Measurements from ENCODE around the gene C10orf71. TPM values are rescaled to one million over a fixed set of nuclear protein-coding genes. Genes with fewer than 3 reads are reported as not detected.

C10orf71 gene
- total RNA-seq, 1 experiment from 2014 or later, result not detected

DNA sequence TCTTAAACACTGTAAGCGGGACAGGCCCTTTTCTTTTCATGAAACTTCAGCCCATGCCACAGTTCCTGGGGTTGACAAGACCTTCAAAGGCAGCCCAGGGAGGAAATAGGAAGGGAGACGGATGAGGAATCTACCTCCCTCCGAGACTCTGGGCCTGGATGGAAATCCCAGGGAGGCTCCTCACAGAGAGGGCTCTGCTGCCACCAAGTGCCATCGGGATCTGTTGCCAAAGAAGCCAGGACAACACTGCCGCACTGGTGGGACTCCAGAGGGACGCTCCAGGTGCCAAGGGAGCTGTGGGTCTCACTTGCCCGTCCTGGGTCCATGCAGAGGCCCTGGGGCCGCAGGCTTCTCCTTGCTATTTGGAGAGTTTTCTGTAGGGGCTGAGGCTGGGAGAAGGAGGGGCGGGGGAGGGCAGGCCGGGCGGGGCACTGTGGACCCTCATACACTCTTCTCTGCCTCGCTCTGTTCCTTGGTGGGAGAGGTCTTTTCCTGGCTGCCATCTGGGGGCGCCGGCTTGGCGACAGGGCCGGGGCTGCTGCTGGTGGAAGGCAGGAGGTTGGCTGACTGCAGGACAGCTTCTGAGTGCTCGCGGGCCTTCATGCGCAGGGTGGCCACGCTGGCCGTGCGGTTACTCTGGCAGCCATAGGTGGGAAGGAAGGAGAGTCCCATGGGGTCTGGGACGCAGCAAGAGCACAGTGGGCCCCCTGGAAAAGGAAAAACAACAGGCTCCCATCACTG is 66.9 kb downstream of the C10orf71 start:
- intact Hi-C loops (cut with micrococcal nuclease; ENCODE audit: unreplicated experiment), result no loop called here
- CTCF ChIA-PET, result no interaction called here

DNA sequence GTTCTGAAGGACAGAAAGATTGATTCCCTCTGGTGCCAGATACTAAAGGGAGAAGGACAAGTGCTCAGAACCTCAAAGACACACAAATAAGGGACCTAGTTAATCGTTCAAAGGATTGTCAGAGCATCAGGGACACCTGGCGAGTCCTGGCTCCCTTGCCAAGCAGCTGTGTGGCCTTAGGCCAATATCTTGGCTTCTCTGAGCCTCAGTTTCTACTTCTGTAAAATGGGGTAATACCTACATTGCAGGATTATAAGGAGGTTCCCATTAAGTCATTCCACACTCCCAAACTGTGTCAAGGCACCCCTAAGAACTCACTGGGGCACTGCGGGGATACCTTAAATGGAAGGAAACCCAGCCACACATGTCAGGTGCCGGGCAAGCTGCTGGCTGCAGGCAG is 67.5 kb downstream of the C10orf71 start:
- H3K27me3 ChIP-seq (replicated peaks; ENCODE audit: insufficient read depth, low read depth, low read length, poor library complexity), result peaks cover 4% of the 10 kb centered on the region
- no peaks in the 10 kb centered on the region for H3K36me3 ChIP-seq (ENCODE audit: insufficient read depth, low read length, poor library complexity, severe bottlenecking)
- no peak overlapping the region for H3K4me3 ChIP-seq (ENCODE audit: low read depth, low read length, poor library complexity, severe bottlenecking)
- no peak overlapping the region for H3K27ac ChIP-seq (ENCODE audit: low read depth, low read length, poor library complexity, severe bottlenecking)
- ChIA-PET POLR2A (ENCODE audit: low non-redundant PET) (interaction anchor here (0.6 kb wide), 1 partner anchor 577 kb away, joined by 3 read pairs; no protein-coding TSS in a partner anchor), CTCF (no interaction called here)
- BruUV-seq (replicated peaks), result no TSS peak
- H3K9me3 ChIP-seq (ENCODE audit: low read depth, low read length, poor library complexity, severe bottlenecking), result no peaks in the 10 kb centered on the region
- no peak for DNase-seq (ENCODE audit: low spot score)
- TF ChIP-seq, protein P1, sequence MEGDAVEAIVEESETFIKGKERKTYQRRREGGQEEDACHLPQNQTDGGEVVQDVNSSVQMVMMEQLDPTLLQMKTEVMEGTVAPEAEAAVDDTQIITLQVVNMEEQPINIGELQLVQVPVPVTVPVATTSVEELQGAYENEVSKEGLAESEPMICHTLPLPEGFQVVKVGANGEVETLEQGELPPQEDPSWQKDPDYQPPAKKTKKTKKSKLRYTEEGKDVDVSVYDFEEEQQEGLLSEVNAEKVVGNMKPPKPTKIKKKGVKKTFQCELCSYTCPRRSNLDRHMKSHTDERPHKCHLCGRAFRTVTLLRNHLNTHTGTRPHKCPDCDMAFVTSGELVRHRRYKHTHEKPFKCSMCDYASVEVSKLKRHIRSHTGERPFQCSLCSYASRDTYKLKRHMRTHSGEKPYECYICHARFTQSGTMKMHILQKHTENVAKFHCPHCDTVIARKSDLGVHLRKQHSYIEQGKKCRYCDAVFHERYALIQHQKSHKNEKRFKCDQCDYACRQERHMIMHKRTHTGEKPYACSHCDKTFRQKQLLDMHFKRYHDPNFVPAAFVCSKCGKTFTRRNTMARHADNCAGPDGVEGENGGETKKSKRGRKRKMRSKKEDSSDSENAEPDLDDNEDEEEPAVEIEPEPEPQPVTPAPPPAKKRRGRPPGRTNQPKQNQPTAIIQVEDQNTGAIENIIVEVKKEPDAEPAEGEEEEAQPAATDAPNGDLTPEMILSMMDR (conservative IDR thresholded peaks at IDR 0.05; ENCODE audit: low read depth, low read length), result no peak
- no peak for TF ChIP-seq EZH2 (IDR thresholded peaks at IDR 0.05; ENCODE audit: borderline replicate concordance, low read depth, low read length, poor library complexity, severe bottlenecking)
- intact Hi-C loops (cut with micrococcal nuclease; ENCODE audit: unreplicated experiment), result no loop called here
- H3K4me1 ChIP-seq (ENCODE audit: insufficient read depth, low read length, poor library complexity, severe bottlenecking), result no peaks in the 10 kb centered on the region

More for the DNA sequence above, 66.9 kb downstream of the C10orf71 start:
- Histone ChIP-seq H3K27ac (ENCODE audit: low read depth, low read length, poor library complexity, severe bottlenecking) (no peak overlapping the region), H3K27me3 (replicated peaks; ENCODE audit: insufficient read depth, low read depth, low read length, poor library complexity) (peaks cover 4% of the 10 kb centered on the region), H3K4me3 (ENCODE audit: low read depth, low read length, poor library complexity, severe bottlenecking) (no peak overlapping the region), H3K36me3 (ENCODE audit: insufficient read depth, low read length, poor library complexity, severe bottlenecking) (no peaks in the 10 kb centered on the region), H3K9me3 (ENCODE audit: low read depth, low read length, poor library complexity, severe bottlenecking) (no peaks in the 10 kb centered on the region), H3K4me1 (ENCODE audit: insufficient read depth, low read length, poor library complexity, severe bottlenecking) (no peaks in the 10 kb centered on the region)
- POLR2A ChIA-PET (ENCODE audit: low non-redundant PET), result no interaction called here
- BruUV-seq (replicated peaks), result no TSS peak
- TF ChIP-seq EZH2 (IDR thresholded peaks at IDR 0.05; ENCODE audit: borderline replicate concordance, low read depth, low read length, poor library complexity, severe bottlenecking), result no peak
- TF ChIP-seq, protein P1 (conservative IDR thresholded peaks at IDR 0.05; ENCODE audit: low read depth, low read length), result no peak
- DNase-seq (ENCODE audit: low spot score), result no peak

DNA sequence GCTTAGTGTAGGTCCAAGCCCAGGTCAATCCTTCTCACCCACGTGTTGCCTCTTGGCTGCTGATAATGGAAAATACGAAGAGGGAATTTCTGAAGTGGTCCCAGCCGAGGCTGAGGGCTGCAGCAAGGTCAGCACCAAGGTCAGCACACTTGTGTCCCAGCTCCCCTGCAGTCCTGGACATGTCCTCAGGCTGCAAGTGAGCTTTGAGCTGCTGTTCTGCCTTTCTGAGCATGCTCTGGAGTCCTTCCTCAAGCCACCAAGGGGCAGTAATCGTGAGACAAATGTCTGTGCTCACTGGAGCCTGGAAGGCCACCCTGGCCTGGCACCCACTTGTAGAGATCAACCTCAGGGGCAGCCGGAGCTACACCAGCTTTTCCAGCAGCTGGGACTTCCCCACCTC is 68.6 kb downstream of the C10orf71 start:
- no peaks in the 10 kb centered on the region for H3K9me3 ChIP-seq (ENCODE audit: low read depth, low read length, poor library complexity, severe bottlenecking)
- H3K27ac ChIP-seq (ENCODE audit: low read depth, low read length, poor library complexity, severe bottlenecking), result no peak overlapping the region
- no peak for DNase-seq (ENCODE audit: low spot score)
- H3K36me3 ChIP-seq (ENCODE audit: insufficient read depth, low read length, poor library complexity, severe bottlenecking), result no peaks in the 10 kb centered on the region
- peaks cover 4% of the 10 kb centered on the region for H3K27me3 ChIP-seq (replicated peaks; ENCODE audit: insufficient read depth, low read depth, low read length, poor library complexity)
- no peak for TF ChIP-seq EZH2 (IDR thresholded peaks at IDR 0.05; ENCODE audit: borderline replicate concordance, low read depth, low read length, poor library complexity, severe bottlenecking)
- no peaks in the 10 kb centered on the region for H3K4me1 ChIP-seq (ENCODE audit: insufficient read depth, low read length, poor library complexity, severe bottlenecking)
- POLR2A ChIA-PET (ENCODE audit: low non-redundant PET), result no interaction called here
- H3K4me3 ChIP-seq (ENCODE audit: low read depth, low read length, poor library complexity, severe bottlenecking), result no peak overlapping the region
- no TSS peak for BruUV-seq (replicated peaks)
- CTCF ChIA-PET, result no interaction called here
- intact Hi-C loops (cut with micrococcal nuclease; ENCODE audit: unreplicated experiment), result no loop called here

DNA sequence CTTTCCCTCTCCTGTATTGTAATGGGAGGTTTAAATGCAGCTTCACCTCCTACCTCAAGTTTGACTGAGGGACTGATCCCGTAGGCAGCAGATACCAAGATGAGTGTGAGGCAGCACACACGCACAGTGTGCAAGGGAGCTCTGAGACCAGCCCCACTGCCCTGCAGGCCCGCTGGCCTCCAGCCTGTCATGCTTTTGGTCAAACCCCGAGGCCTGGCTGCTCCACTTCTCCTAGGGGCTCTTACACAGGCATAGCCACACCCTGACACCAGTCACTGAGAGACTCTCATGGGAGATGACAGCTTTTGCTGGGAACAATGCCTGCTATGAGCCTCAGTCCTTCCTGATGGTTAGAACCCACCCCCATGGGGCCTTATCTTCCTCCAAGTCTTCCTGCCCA is 69.3 kb downstream of the C10orf71 start:
- H3K27me3 ChIP-seq (replicated peaks; ENCODE audit: insufficient read depth, low read depth, low read length, poor library complexity), result peaks cover 4% of the 10 kb centered on the region
- POLR2A ChIA-PET (ENCODE audit: low non-redundant PET), result no interaction called here
- TF ChIP-seq, protein P1 (conservative IDR thresholded peaks at IDR 0.05; ENCODE audit: low read depth, low read length), result no peak
- no peak for TF ChIP-seq EZH2 (IDR thresholded peaks at IDR 0.05; ENCODE audit: borderline replicate concordance, low read depth, low read length, poor library complexity, severe bottlenecking)
- H3K27ac ChIP-seq (ENCODE audit: low read depth, low read length, poor library complexity, severe bottlenecking), result no peak overlapping the region
- no TSS peak for BruUV-seq (replicated peaks)
- H3K36me3 ChIP-seq (ENCODE audit: insufficient read depth, low read length, poor library complexity, severe bottlenecking), result no peaks in the 10 kb centered on the region
- no peaks in the 10 kb centered on the region for H3K4me1 ChIP-seq (ENCODE audit: insufficient read depth, low read length, poor library complexity, severe bottlenecking)
- CTCF ChIA-PET, result no interaction called here
- no peak for DNase-seq (ENCODE audit: low spot score)
- H3K9me3 ChIP-seq (ENCODE audit: low read depth, low read length, poor library complexity, severe bottlenecking), result no peaks in the 10 kb centered on the region
- H3K4me3 ChIP-seq (ENCODE audit: low read depth, low read length, poor library complexity, severe bottlenecking), result no peak overlapping the region
- intact Hi-C loops (cut with micrococcal nuclease; ENCODE audit: unreplicated experiment), result no loop called here
